WTC11 (cell line): ENCODE data around the gene IL37. TPM values are rescaled to one million over a fixed set of nuclear protein-coding genes. Genes with fewer than 3 reads are reported as not detected.

Experiments
- ATAC-seq: fragments of 200-7000 bp; cut with Tn5 transposase; 2 replicates; pipeline ENCODE4 v1.10.0; 2021; ENCODE audit warnings: mild to moderate bottlenecking, moderate library complexity
- CTCF ChIA-PET: fragments of 300-600 bp; sonication (Branson Sonifier 250); formaldehyde crosslinking; loops from one replicate; lab custom pipeline; 2021; ENCODE audit warnings: antibody characterized with exemption; lab: Charles Lee
- POLR2A ChIA-PET: fragments of 350-600 bp; sonication (Branson Sonifier 250); formaldehyde crosslinking; loops from one replicate; lab custom pipeline; 2021; ENCODE audit warnings: antibody characterized with exemption; lab: Charles Lee
- DNase-seq: peaks from one replicate; pipeline ENCODE4 v3.0.0; 2021; ENCODE audit warnings: low spot score
- H3K27ac Mint-ChIP-seq: 2 replicates; pipeline ENCODE4 v1.8.0; 2021; ENCODE audit warnings: mixed read lengths
- H3K27me3 Mint-ChIP-seq: 2 replicates; pipeline ENCODE4 v1.8.0; 2021; ENCODE audit warnings: low read depth, mild to moderate bottlenecking, moderate library complexity, mixed read lengths
- H3K36me3 Mint-ChIP-seq: 2 replicates; pipeline ENCODE4 v1.8.0; 2021; ENCODE audit warnings: mixed read lengths
- H3K4me1 Mint-ChIP-seq: 2 replicates; pipeline ENCODE4 v1.8.0; 2022; ENCODE audit warnings: mixed read lengths
- H3K4me3 Mint-ChIP-seq: 2 replicates; pipeline ENCODE4 v1.8.0; 2021; ENCODE audit warnings: mild to moderate bottlenecking, moderate library complexity, mixed read lengths
- H3K9me3 Mint-ChIP-seq: 2 replicates; pipeline ENCODE4 v1.8.0; 2021; ENCODE audit warnings: mixed read lengths
- ARID4B ChIP-seq: sonication (generic); formaldehyde crosslinking; IDR thresholded peaks from 2 replicates; pipeline ENCODE4 v1.8.0; 2023; ENCODE audit warnings: missing genetic modification reagents, mild to moderate bottlenecking, borderline replicate concordance
- ATF3 ChIP-seq: sonication (generic); formaldehyde crosslinking; conservative IDR thresholded peaks from 2 replicates; pipeline ENCODE4 v1.8.1; 2022; ENCODE audit warnings: mild to moderate bottlenecking, missing genetic modification reagents
- CTCF ChIP-seq: fragments of 200-600 bp; IDR thresholded peaks from 2 replicates; pipeline ENCODE4 v1.8.0; 2022; ENCODE audit warnings: antibody characterized with exemption
- EMX1 ChIP-seq: fragments of 250-450 bp; sonication (Bioruptor Pico); IDR thresholded peaks from 2 replicates; pipeline ENCODE4 v1.8.0; 2021; ENCODE audit warnings: mild to moderate bottlenecking
- GTF2I ChIP-seq: fragments of 250-450 bp; sonication (Bioruptor Pico); conservative IDR thresholded peaks from 2 replicates; pipeline ENCODE4 v1.4.0; 2021; ENCODE audit warnings: mild to moderate bottlenecking
- HMGXB4 ChIP-seq: sonication (generic); formaldehyde crosslinking; IDR thresholded peaks from 2 replicates; pipeline ENCODE4 v1.8.1; 2023; ENCODE audit warnings: mild to moderate bottlenecking, moderate library complexity, missing genetic modification reagents
- IRF1 ChIP-seq: sonication (generic); formaldehyde crosslinking; IDR thresholded peaks from 2 replicates; pipeline ENCODE4 v1.8.0; 2023; ENCODE audit warnings: missing genetic modification reagents
- OVOL2 ChIP-seq: fragments of 250-450 bp; sonication (Bioruptor Pico); IDR thresholded peaks from 2 replicates; pipeline ENCODE4 v1.9.0; 2021; ENCODE audit warnings: mild to moderate bottlenecking, borderline replicate concordance
- PREB ChIP-seq: sonication (generic); formaldehyde crosslinking; IDR thresholded peaks from 2 replicates; pipeline ENCODE4 v1.8.1; 2022; ENCODE audit warnings: mild to moderate bottlenecking, missing genetic modification reagents, moderate library complexity, borderline replicate concordance
- PRRX2 ChIP-seq: fragments of 250-450 bp; sonication (Bioruptor Pico); IDR thresholded peaks from 2 replicates; pipeline ENCODE4 v1.8.0; 2021; ENCODE audit warnings: mild to moderate bottlenecking
- ZBTB21 ChIP-seq: sonication (generic); formaldehyde crosslinking; IDR thresholded peaks from 2 replicates; pipeline ENCODE4 v1.8.1; 2023; ENCODE audit warnings: mild to moderate bottlenecking, missing genetic modification reagents, borderline replicate concordance
- ZNF121 ChIP-seq: sonication (generic); formaldehyde crosslinking; IDR thresholded peaks from 2 replicates; pipeline ENCODE4 v1.8.0; 2023; ENCODE audit warnings: missing genetic modification reagents
- ZNF317 ChIP-seq: sonication (generic); formaldehyde crosslinking; IDR thresholded peaks from 2 replicates; pipeline ENCODE4 v1.8.1; 2023; ENCODE audit warnings: low read depth, mild to moderate bottlenecking, moderate library complexity, missing genetic modification reagents, borderline replicate concordance
- ZNF396 ChIP-seq: fragments of 250-450 bp; sonication (Bioruptor Pico); IDR thresholded peaks from 2 replicates; pipeline ENCODE4 v1.8.0; 2021; ENCODE audit warnings: mild to moderate bottlenecking, moderate library complexity, borderline replicate concordance
- ZNF512 ChIP-seq: sonication (generic); formaldehyde crosslinking; IDR thresholded peaks from 2 replicates; pipeline ENCODE4 v1.8.1; 2022; ENCODE audit warnings: missing genetic modification reagents, borderline replicate concordance
- ZNF532 ChIP-seq: fragments of 250-450 bp; sonication (Bioruptor Pico); IDR thresholded peaks from 2 replicates; pipeline ENCODE4 v1.9.0; 2021; ENCODE audit warnings: mild to moderate bottlenecking, borderline replicate concordance
- total RNA-seq: library from RNA; stranded (reverse); gene quantifications from 3 replicates; pipeline ENCODE4 v1.2.3, GENCODE V29; 2021

The IL37 gene
- total RNA-seq, 1 experiment from 2014 or later: 0.48 TPM

GRCh38 chr2:112939425-112939824, 28.5 kb downstream of the IL37 start:
- no peak for DNase-seq
- Mint-ChIP-seq H3K4me3 (no peak overlapping the region), H3K36me3 (no peaks in the 10 kb centered on the region)
- CTCF ChIA-PET: interaction anchor here (4.7 kb wide), 1 partner anchor 19 kb away, joined by 141 read pairs; no protein-coding TSS in a partner anchor
- POLR2A ChIA-PET: no interaction called here
- TF ChIP-seq ATF3 (CRISPR knock-in tag): no peak
- TF ChIP-seq PRRX2 (CRISPR knock-in tag): no peak
- no peak for TF ChIP-seq PREB
- TF ChIP-seq ZNF396 (CRISPR knock-in tag): no peak
- no peak for TF ChIP-seq ZBTB21
- TF ChIP-seq IRF1 (CRISPR knock-in tag): no peak
- TF ChIP-seq ZNF121 (CRISPR knock-in tag): no peak
- no peak for TF ChIP-seq ZNF532 (CRISPR knock-in tag)
- no peak for TF ChIP-seq ZNF512 (CRISPR knock-in tag)
- TF ChIP-seq CTCF: no peak
- no peak for TF ChIP-seq GTF2I (CRISPR knock-in tag)
- no peak for TF ChIP-seq EMX1 (CRISPR knock-in tag)
- TF ChIP-seq, all 79 proteins: peak for 0
- Mint-ChIP-seq H3K27me3 (peaks cover 40% of the 10 kb centered on the region), H3K4me1 (no peaks in the 10 kb centered on the region), H3K27ac (no peak overlapping the region), H3K9me3 (no peaks in the 10 kb centered on the region)
- ATAC-seq: no peak

GRCh38 chr2:112940859-112941625, 30.1 kb downstream of the IL37 start:
- Mint-ChIP-seq H3K27me3 (peaks cover 50% of the 10 kb centered on the region), H3K4me1 (no peaks in the 10 kb centered on the region), H3K27ac (no peak overlapping the region), H3K4me3 (no peak overlapping the region), H3K9me3 (no peaks in the 10 kb centered on the region), H3K36me3 (no peaks in the 10 kb centered on the region)
- ATAC-seq (no peak), DNase-seq (no peak)
- ChIA-PET POLR2A (interaction anchor here (0.7 kb wide), 1 partner anchor 49 kb away, joined by 3 read pairs; no protein-coding TSS in a partner anchor), CTCF (interaction anchor here (0.6 to 4.7 kb wide), 83 partner anchors 8 to 418 kb away, joined by 3 to 141 read pairs (median 4); partner anchors contain the start of genes CKAP2L, IL1A, IL36G and SLC20A1)
- TF ChIP-seq OVOL2 (CRISPR knock-in tag) (no peak), HMGXB4 (CRISPR knock-in tag) (no peak), ZNF121 (CRISPR knock-in tag) (no peak), ARID4B (CRISPR knock-in tag) (no peak), ZNF317 (CRISPR knock-in tag) (no peak)
